GM12801 (cell line): Measurements from ENCODE around the gene TAP1.

Source experiments
- CTCF ChIP-seq: IDR thresholded peaks from one replicate; pipeline ENCODE4 v1.5.1; 2011; ENCODE audit warnings: control low read depth; ENCODE audit not compliant: insufficient read length; ENCODE audit errors: extremely low read depth

Gene TAP1

GRCh38 chr6:32867554-32868256 is 14.2 kb upstream of the TAP1 start:
- TF ChIP-seq CTCF, result no peak

- no peak for TF ChIP-seq CTCF
These were observed 13.5 kb upstream of the TAP1 start for GRCh38 chr6:32867022-32867477.

GRCh38 chr6:32865724-32866443 is 12.4 kb upstream of the TAP1 start:
- TF ChIP-seq CTCF, result no peak

- TF ChIP-seq CTCF, result no peak
These were observed 9.2 kb upstream of the TAP1 start for GRCh38 chr6:32862725-32863124.

- no peak for TF ChIP-seq CTCF
These were observed 7.2 kb upstream of the TAP1 start for GRCh38 chr6:32860674-32861073.

GRCh38 chr6:32858194-32858593 is 4.7 kb upstream of the TAP1 start:
- no peak for TF ChIP-seq CTCF

- no peak for TF ChIP-seq CTCF
These were observed 3.8 kb upstream of the TAP1 start for GRCh38 chr6:32857156-32857891.
